B cell (primary cell): Measurements from ENCODE around the gene VAMP8.

Experiments used
- EZH2 ChIP-seq: IDR thresholded peaks from 2 replicates; pipeline ENCODE4 v1.6.1; 2012; ENCODE audit warnings: borderline replicate concordance, low read depth, mild to moderate bottlenecking, moderate library complexity, low read length; ENCODE audit not compliant: insufficient read depth, poor library complexity, severe bottlenecking
- TF ChIP-seq, protein P1 (sequence below): fragments of 200-600 bp; IDR thresholded peaks from one replicate; pipeline ENCODE4 v1.8.0; 2022; ENCODE audit warnings: antibody characterized with exemption, mild to moderate bottlenecking

DNA sequence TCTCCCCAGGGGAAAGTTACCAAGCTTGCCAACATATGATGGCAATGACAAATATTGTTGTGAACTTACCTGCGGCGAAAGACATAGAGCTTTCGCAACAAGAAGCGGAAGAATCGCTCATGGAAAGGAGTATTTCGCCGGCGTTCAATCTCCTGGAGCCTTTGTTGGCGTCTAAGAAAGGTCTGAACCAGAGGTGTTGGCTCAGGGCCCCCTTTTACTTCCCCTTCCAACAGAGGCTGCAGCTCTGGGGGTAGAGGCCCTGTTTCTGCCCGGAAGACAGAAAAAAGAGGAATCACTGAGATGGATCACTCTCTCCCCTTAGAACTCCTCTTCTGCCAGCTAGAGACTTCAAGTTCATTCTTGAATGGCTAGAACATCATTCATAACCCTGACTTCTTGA lies 26.9 kb upstream of the VAMP8 start:
- TF ChIP-seq, protein P1, sequence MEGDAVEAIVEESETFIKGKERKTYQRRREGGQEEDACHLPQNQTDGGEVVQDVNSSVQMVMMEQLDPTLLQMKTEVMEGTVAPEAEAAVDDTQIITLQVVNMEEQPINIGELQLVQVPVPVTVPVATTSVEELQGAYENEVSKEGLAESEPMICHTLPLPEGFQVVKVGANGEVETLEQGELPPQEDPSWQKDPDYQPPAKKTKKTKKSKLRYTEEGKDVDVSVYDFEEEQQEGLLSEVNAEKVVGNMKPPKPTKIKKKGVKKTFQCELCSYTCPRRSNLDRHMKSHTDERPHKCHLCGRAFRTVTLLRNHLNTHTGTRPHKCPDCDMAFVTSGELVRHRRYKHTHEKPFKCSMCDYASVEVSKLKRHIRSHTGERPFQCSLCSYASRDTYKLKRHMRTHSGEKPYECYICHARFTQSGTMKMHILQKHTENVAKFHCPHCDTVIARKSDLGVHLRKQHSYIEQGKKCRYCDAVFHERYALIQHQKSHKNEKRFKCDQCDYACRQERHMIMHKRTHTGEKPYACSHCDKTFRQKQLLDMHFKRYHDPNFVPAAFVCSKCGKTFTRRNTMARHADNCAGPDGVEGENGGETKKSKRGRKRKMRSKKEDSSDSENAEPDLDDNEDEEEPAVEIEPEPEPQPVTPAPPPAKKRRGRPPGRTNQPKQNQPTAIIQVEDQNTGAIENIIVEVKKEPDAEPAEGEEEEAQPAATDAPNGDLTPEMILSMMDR = no peak
- TF ChIP-seq EZH2 = no peak
